ENCODE measurements around the gene RAC2.

DNA sequence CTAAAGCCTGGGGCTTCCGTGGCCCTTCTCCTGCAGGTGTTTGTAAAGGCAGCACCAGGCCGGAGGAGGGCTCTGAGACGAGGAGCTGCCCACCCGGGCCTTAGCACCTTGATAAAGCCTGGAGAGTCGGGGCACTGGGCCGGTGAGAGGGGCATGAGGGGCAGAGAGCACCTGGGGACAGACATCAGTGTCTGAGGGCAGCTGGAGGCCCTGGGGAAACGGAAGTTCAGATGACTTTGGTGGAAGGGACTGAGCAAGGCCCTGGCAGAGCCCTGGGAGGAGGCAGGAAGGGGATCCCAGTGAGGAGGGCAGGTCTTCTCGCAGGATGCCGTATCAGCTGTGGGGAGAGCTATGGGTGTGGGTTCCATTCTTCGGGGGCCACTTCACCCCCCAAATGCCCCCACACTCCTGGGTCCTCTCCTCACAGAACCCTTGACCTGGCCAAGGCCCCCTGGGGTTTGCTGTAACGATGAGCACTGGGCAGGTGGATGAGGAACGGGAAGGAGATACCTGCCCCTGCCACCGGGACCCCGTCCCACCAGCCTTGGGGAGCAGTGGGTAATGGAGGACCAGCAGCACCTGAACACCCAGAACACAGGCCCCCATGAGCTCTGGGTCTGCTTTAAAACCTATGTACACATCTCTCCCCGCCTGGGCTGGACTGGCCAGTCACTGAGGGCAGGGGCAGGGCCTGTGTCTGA lies 63.4 kb downstream of the RAC2 start:
- TF ChIP-seq, protein P1, sequence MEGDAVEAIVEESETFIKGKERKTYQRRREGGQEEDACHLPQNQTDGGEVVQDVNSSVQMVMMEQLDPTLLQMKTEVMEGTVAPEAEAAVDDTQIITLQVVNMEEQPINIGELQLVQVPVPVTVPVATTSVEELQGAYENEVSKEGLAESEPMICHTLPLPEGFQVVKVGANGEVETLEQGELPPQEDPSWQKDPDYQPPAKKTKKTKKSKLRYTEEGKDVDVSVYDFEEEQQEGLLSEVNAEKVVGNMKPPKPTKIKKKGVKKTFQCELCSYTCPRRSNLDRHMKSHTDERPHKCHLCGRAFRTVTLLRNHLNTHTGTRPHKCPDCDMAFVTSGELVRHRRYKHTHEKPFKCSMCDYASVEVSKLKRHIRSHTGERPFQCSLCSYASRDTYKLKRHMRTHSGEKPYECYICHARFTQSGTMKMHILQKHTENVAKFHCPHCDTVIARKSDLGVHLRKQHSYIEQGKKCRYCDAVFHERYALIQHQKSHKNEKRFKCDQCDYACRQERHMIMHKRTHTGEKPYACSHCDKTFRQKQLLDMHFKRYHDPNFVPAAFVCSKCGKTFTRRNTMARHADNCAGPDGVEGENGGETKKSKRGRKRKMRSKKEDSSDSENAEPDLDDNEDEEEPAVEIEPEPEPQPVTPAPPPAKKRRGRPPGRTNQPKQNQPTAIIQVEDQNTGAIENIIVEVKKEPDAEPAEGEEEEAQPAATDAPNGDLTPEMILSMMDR (IDR thresholded peaks at IDR 0.05; ENCODE audit: low read depth, low read length): no peak
- no peak for TF ChIP-seq EZH2phosphoT487 (IDR thresholded peaks at IDR 0.05; ENCODE audit: low read depth)
